Sigmoid colon (tissue), 4 donors: ENCODE data around the gene PPP4R3A.

Source experiments
- CTCF ChIP-seq, 4 experiments: fragments of 450-650 bp in 3 of 4; fragments of 200-600 bp in 1 of 4; IDR thresholded peaks; one replicate each; pipeline ENCODE4 v1.5.1; 2016 to 2019; ENCODE audit warnings: antibody characterized with exemption in 4 of 4, mild to moderate bottlenecking in 3 of 4, moderate library complexity in 2 of 4
- POLR2A ChIP-seq, 2 donors: fragments of 450-650 bp; IDR thresholded peaks; one replicate each; pipeline ENCODE4 v1.6.1; 2016; ENCODE audit warnings: antibody characterized with exemption in 2 of 2, mild to moderate bottlenecking in 2 of 2, moderate library complexity in 2 of 2
- POLR2AphosphoS5 ChIP-seq, 4 donors: sonication (generic); formaldehyde crosslinking; IDR thresholded peaks; one replicate each; pipeline ENCODE4 v1.6.1; 2017; ENCODE audit warnings: antibody characterized with exemption in 4 of 4

GRCh38 chr14:91477388-91477787 lies 32.7 kb downstream of the PPP4R3A start:
- no peak for TF ChIP-seq CTCF (IDR thresholded peaks at IDR 0.05)
- no peak for TF ChIP-seq POLR2AphosphoS5 (IDR thresholded peaks at IDR 0.05)
- no peak for TF ChIP-seq POLR2A (IDR thresholded peaks at IDR 0.05)
